Measurements from ENCODE around the gene OGDH. TPM values are rescaled to one million over a fixed set of nuclear protein-coding genes. Genes with fewer than 3 reads are reported as not detected.

The OGDH gene
- total RNA-seq, 4 donors from 2014 or later: 74.0 to 160 (median 143) TPM

- DNase-seq: peak; percentile 75
- TF ChIP-seq POLR2A (IDR thresholded peaks at IDR 0.05): no peak
- TF ChIP-seq CTCF (IDR thresholded peaks at IDR 0.05): peak; percentile 94 to 99 (median 99)
- TF ChIP-seq POLR2AphosphoS5 (IDR thresholded peaks at IDR 0.05): no peak
- 66 to 100% methylated on average over 1 to 13 of the region's 13 CpGs for WGBS, 2 donors (ENCODE audit: low coverage in 1 of 2)
- Histone ChIP-seq H3K27me3 (no peaks in the 10 kb centered on the region), H3K9me3 (no peaks in the 10 kb centered on the region), H3K27ac (no peak overlapping the region), H3K36me3 (peaks cover 0 to 32% (median 15%) of the 10 kb centered on the region in 4 donors), H3K4me3 (no peak overlapping the region), H3K4me1 (peaks cover 0 to 9% (median 3%) of the 10 kb centered on the region in 4 donors)
- intact Hi-C loops (cut with DNase I; ENCODE audit: low total_unique reads): loop anchor here (10.0 kb wide), 1 partner anchor 330 kb away; no protein-coding TSS in a partner anchor
- in situ Hi-C loops (cut with MboI; ENCODE audit: low pct_ligation_motif_present in 1 of 4, low pct_unique_long_range_greater_than_20kb in 1 of 4, low sequenced_read_pairs in 3 of 4): loop anchor here in 1 of 4 donors (25.0 kb wide), 1 partner anchor 328 kb away; no protein-coding TSS in a partner anchor
These were observed 41.2 kb upstream of the OGDH start for GRCh38 chr7:44565097-44565794.

- in situ Hi-C loops (cut with MboI; ENCODE audit: low pct_ligation_motif_present in 1 of 4, low pct_unique_long_range_greater_than_20kb in 1 of 4, low sequenced_read_pairs in 3 of 4): loop anchor here in 1 of 4 donors (25.0 kb wide), 1 partner anchor 329 kb away; no protein-coding TSS in a partner anchor
- whole genome bisulfite sequencing, 2 donors (ENCODE audit: low coverage in 1 of 2): 81% methylated on average over 16 of the region's 16 CpGs; no CpG with 5 or more reads in 1 of the 2 donors
- Histone ChIP-seq H3K4me1 (peaks cover 0 to 9% (median 3%) of the 10 kb centered on the region in 4 donors), H3K27ac (no peak overlapping the region), H3K27me3 (no peaks in the 10 kb centered on the region), H3K4me3 (no peak overlapping the region), H3K9me3 (no peaks in the 10 kb centered on the region), H3K36me3 (peaks cover 0 to 39% (median 19%) of the 10 kb centered on the region in 4 donors)
- TF ChIP-seq POLR2A (IDR thresholded peaks at IDR 0.05): no peak
- TF ChIP-seq CTCF (IDR thresholded peaks at IDR 0.05): peak in 2 of 5 experiments; percentile 19 to 24
- TF ChIP-seq POLR2AphosphoS5 (IDR thresholded peaks at IDR 0.05): no peak
- intact Hi-C loops (cut with DNase I; ENCODE audit: low total_unique reads): loop anchor here (10.0 kb wide), 1 partner anchor 331 kb away; no protein-coding TSS in a partner anchor
- DNase-seq: no peak
These were observed 40.5 kb upstream of the OGDH start for GRCh38 chr7:44565795-44566559.

GRCh38 chr7:44566680-44567079 is 39.7 kb upstream of the OGDH start:
- no peak for TF ChIP-seq POLR2A (IDR thresholded peaks at IDR 0.05)
- no peak for TF ChIP-seq POLR2AphosphoS5 (IDR thresholded peaks at IDR 0.05)
- TF ChIP-seq EP300 (IDR thresholded peaks at IDR 0.05; ENCODE audit: low read depth): no peak
- no peak for TF ChIP-seq CTCF (IDR thresholded peaks at IDR 0.05)
- Histone ChIP-seq H3K27me3 (no peaks in the 10 kb centered on the region), H3K27ac (no peak overlapping the region), H3K36me3 (peaks cover 0 to 44% (median 22%) of the 10 kb centered on the region in 4 donors), H3K4me3 (no peak overlapping the region), H3K4me1 (peaks cover 0 to 7% (median 3%) of the 10 kb centered on the region in 4 donors), H3K9me3 (no peaks in the 10 kb centered on the region)
- intact Hi-C loops (cut with DNase I; ENCODE audit: low total_unique reads) (loop anchor here (10.0 kb wide), 1 partner anchor 332 kb away; no protein-coding TSS in a partner anchor), in situ Hi-C loops (cut with MboI; ENCODE audit: low pct_ligation_motif_present in 1 of 4, low pct_unique_long_range_greater_than_20kb in 1 of 4, low sequenced_read_pairs in 3 of 4) (loop anchor here in 1 of 4 donors (25.0 kb wide), 1 partner anchor 329 kb away; no protein-coding TSS in a partner anchor)
- 79 to 80% methylated on average over 5 of the region's 5 CpGs for WGBS, 2 donors (ENCODE audit: low coverage in 1 of 2)
- DNase-seq: no peak

- in situ Hi-C loops (cut with MboI; ENCODE audit: low pct_ligation_motif_present in 1 of 4, low pct_unique_long_range_greater_than_20kb in 1 of 4, low sequenced_read_pairs in 3 of 4) (loop anchor here in 1 of 4 donors (25.0 kb wide), 1 partner anchor 331 kb away; no protein-coding TSS in a partner anchor), intact Hi-C loops (cut with DNase I; ENCODE audit: low total_unique reads) (loop anchor here (10.0 kb wide), 1 partner anchor 333 kb away; no protein-coding TSS in a partner anchor)
- TF ChIP-seq CTCF (IDR thresholded peaks at IDR 0.05): no peak
- TF ChIP-seq EP300 (IDR thresholded peaks at IDR 0.05; ENCODE audit: low read depth): no peak
- TF ChIP-seq POLR2AphosphoS5 (IDR thresholded peaks at IDR 0.05): no peak
- TF ChIP-seq POLR2A (IDR thresholded peaks at IDR 0.05): no peak
- Histone ChIP-seq H3K27ac (no peak overlapping the region), H3K36me3 (peaks cover 0 to 52% (median 22%) of the 10 kb centered on the region in 4 donors), H3K9me3 (no peaks in the 10 kb centered on the region), H3K4me3 (no peak overlapping the region), H3K4me1 (peaks cover 4 to 10% (median 7%) of the 10 kb centered on the region in 4 donors), H3K27me3 (no peaks in the 10 kb centered on the region)
- 40 to 91% methylated on average over 1 to 6 of the region's 6 CpGs for WGBS, 2 donors (ENCODE audit: low coverage in 1 of 2)
- no peak for DNase-seq
These were observed 38.5 kb upstream of the OGDH start for GRCh38 chr7:44567884-44568283.

Data from transverse colon (tissue), 4 donors.